SK-N-MC (cell line): ENCODE measurements around the gene NDST4.
A peak's percentile ranks its signal among the peaks of the same experiment; 100 is the strongest.

Experiments used
- DNase-seq: peaks from one replicate; pipeline ENCODE4 v3.0.0-alpha.2; 2011; ENCODE audit warnings: low read depth, low spot score
- H3K27ac ChIP-seq: fragments of 200-600 bp; sonication (generic); 2 replicates; pipeline ENCODE4 v1.5.1; 2016; ENCODE audit warnings: mixed run types
- H3K36me3 ChIP-seq: fragments of 200-600 bp; sonication (generic); 2 replicates; pipeline ENCODE4 v1.6.1; 2017; ENCODE audit warnings: antibody characterized with exemption, low read length, mixed read lengths; ENCODE audit not compliant: insufficient read depth
- H3K4me3 ChIP-seq: fragments of 200-600 bp; sonication (generic); 2 replicates; pipeline ENCODE4 v1.5.1; 2016
- H3K9ac ChIP-seq: fragments of 200-600 bp; sonication (generic); 2 replicates; pipeline ENCODE4 v1.8.0; 2017; ENCODE audit warnings: mixed run types, mixed read lengths; ENCODE audit not compliant: insufficient read length
- H3K9me3 ChIP-seq: fragments of 200-600 bp; sonication (generic); 2 replicates; pipeline ENCODE4 v1.6.1; 2017; ENCODE audit warnings: low read depth, mild to moderate bottlenecking, antibody characterized with exemption, low read length, moderate library complexity, mixed read lengths
- EZH2 ChIP-seq: fragments of 200-600 bp; sonication (generic); IDR thresholded peaks from one replicate; pipeline ENCODE4 v1.6.1; 2017; ENCODE audit warnings: antibody characterized with exemption
- FOXP2 ChIP-seq: optimal IDR thresholded peaks from 2 replicates; pipeline ENCODE3; 2011; ENCODE audit warnings: mild to moderate bottlenecking, moderate library complexity; ENCODE audit not compliant: insufficient read depth; ENCODE audit errors: extremely low read length, control extremely low read depth
- POLR2AphosphoS5 ChIP-seq: IDR thresholded peaks from 2 replicates; pipeline ENCODE4 v1.6.1; 2012; ENCODE audit warnings: mild to moderate bottlenecking, low read depth, low read length, borderline replicate concordance

Gene NDST4

DNA sequence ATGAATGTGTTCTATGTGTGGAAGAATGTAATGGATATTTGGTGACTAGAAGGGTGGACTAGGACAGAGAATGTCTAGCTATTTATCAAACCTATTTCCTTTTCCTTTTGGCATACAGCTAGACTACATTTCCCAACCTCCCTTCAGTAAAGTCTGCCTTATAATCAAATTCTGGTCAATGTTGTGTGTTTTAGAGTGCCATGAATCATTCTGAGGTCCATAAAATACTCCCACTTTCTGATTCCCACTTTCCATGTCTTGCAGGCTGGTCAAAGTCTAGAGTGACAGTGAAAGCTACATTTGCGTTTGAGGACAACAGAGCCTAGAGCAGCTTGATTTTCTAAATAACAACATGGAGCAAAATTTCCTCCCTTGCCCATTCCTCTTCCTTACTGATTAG lies 297.7 kb downstream of the NDST4 start:
- TF ChIP-seq POLR2AphosphoS5: no peak
- no peak for TF ChIP-seq FOXP2
- TF ChIP-seq EZH2: no peak
- Histone ChIP-seq H3K4me3 (no peak overlapping the region), H3K27ac (no peak overlapping the region), H3K9me3 (no peaks in the 10 kb centered on the region), H3K9ac (no peak overlapping the region), H3K36me3 (no peaks in the 10 kb centered on the region)
- no peak for DNase-seq

DNA sequence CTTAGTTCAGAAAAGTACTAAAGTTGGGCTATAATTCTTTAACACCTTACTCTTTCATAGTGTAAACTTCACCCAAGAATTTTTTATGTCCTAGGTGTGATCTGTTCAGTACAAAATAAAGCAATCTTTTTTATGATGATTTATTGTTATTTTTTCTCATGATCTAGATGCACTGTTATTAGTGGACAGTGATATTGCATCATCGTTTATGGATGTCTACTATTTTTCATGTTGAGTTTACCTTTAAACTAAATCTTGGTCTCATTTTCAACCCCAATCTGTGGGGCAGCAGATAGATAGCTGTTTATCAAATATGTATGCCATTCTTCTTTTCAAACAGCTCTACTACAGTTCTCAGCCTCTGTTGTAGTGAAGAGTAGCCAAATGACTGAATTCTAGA lies 299.5 kb downstream of the NDST4 start:
- no peaks in the 10 kb centered on the region for H3K36me3 ChIP-seq
- no peaks in the 10 kb centered on the region for H3K9me3 ChIP-seq
- no peak overlapping the region for H3K27ac ChIP-seq
- H3K4me3 ChIP-seq: no peak overlapping the region
- no peak overlapping the region for H3K9ac ChIP-seq
- no peak for DNase-seq
- no peak for TF ChIP-seq POLR2AphosphoS5

- Histone ChIP-seq H3K9me3 (no peaks in the 10 kb centered on the region), H3K4me3 (peak overlapping the region; percentile 47), H3K9ac (peak overlapping the region; percentile 28), H3K27ac (peak overlapping the region; percentile 68), H3K36me3 (no peaks in the 10 kb centered on the region; the same call in 1 of the 2 replicates)
- TF ChIP-seq POLR2AphosphoS5 (peak; percentile 20; the same call in 1 of the 2 replicates), FOXP2 (no peak), EZH2 (no peak)
- DNase-seq: peak; percentile 39
These were observed 301.7 kb downstream of the NDST4 start for GRCh38 chr4:114811564-114812301.

- H3K4me3 ChIP-seq: no peak overlapping the region
- H3K9ac ChIP-seq: no peak overlapping the region
- no peak overlapping the region for H3K27ac ChIP-seq
- DNase-seq: no peak
- H3K36me3 ChIP-seq: no peaks in the 10 kb centered on the region; the same call in 1 of the 2 replicates
- TF ChIP-seq FOXP2: no peak
- no peak for TF ChIP-seq POLR2AphosphoS5
- no peak for TF ChIP-seq EZH2
- H3K9me3 ChIP-seq: no peaks in the 10 kb centered on the region
These were observed 305.5 kb downstream of the NDST4 start for GRCh38 chr4:114807759-114808404.

- H3K9me3 ChIP-seq: no peaks in the 10 kb centered on the region
- no peak overlapping the region for H3K27ac ChIP-seq
- TF ChIP-seq POLR2AphosphoS5 (no peak), EZH2 (no peak), FOXP2 (no peak)
- no peaks in the 10 kb centered on the region; the same call in 1 of the 2 replicates for H3K36me3 ChIP-seq
- DNase-seq: no peak
- no peak overlapping the region for H3K9ac ChIP-seq
- H3K4me3 ChIP-seq: no peak overlapping the region
These were observed 306.1 kb downstream of the NDST4 start for GRCh38 chr4:114807357-114807756.

- Histone ChIP-seq H3K36me3 (no peaks in the 10 kb centered on the region), H3K9ac (no peak overlapping the region), H3K9me3 (no peaks in the 10 kb centered on the region), H3K4me3 (no peak overlapping the region), H3K27ac (no peak overlapping the region)
- no peak for DNase-seq
- TF ChIP-seq FOXP2 (no peak), EZH2 (no peak), POLR2AphosphoS5 (no peak)
These were observed 321.4 kb downstream of the NDST4 start for GRCh38 chr4:114791976-114792375.

DNA sequence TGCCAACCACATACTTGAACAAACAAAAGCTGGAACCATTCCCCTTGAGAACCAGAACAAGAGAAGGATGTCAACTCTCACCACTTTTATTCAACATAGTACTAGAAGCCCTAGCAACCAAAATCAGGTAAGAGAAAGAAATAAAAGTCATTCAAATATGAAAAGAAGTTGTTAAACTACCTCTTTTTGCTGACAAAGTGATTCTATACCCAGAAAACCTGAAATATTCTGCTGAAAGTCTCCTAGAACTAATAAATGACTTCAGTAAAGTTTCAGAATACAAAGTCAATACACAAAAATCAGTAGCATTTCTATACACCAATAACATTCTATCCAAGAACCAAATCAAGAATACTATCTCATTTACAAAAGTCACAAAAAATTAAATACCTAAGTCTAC lies 327.9 kb downstream of the NDST4 start:
- Histone ChIP-seq H3K27ac (no peak overlapping the region), H3K36me3 (no peaks in the 10 kb centered on the region), H3K9me3 (no peaks in the 10 kb centered on the region), H3K9ac (no peak overlapping the region), H3K4me3 (no peak overlapping the region)
- DNase-seq: no peak
- TF ChIP-seq EZH2 (no peak), POLR2AphosphoS5 (no peak), FOXP2 (no peak)

GRCh38 chr4:114783215-114783595 lies 330.2 kb downstream of the NDST4 start:
- H3K9me3 ChIP-seq: no peaks in the 10 kb centered on the region; the same call in 1 of the 2 replicates
- no peak overlapping the region; the same call in 1 of the 2 replicates for H3K27ac ChIP-seq
- H3K36me3 ChIP-seq: no peaks in the 10 kb centered on the region
- TF ChIP-seq POLR2AphosphoS5 (no peak), FOXP2 (no peak), EZH2 (no peak)
- DNase-seq: no peak
- H3K9ac ChIP-seq: no peak overlapping the region
- H3K4me3 ChIP-seq: no peak overlapping the region
